HS-5 (cell line): ENCODE measurements around the gene IL15.
"Not testable (repeated sequence)": the region's sequence is repeated elsewhere in the genome, so short reads cannot be mapped to it uniquely, and the experiment has no call there.

ENCODE experiments used
- DNase-seq: peaks from one replicate; pipeline ENCODE4 v3.0.0-alpha.2; 2012; ENCODE audit warnings: low read depth

Gene IL15

GRCh38 chr4:141636082-141636770 is at the start of gene IL15:
IL15 (plus strand) TSS chr4:141636583; CDS start chr4:141719465, 82,882 bp downstream.
- no peak for DNase-seq

- peak; percentile 23 for DNase-seq
Measured at GRCh38 chr4:141587897-141588296, 48.5 kb upstream of the IL15 start.

- DNase-seq, result no peak
Measured at GRCh38 chr4:141595531-141595930, 40.9 kb upstream of the IL15 start.

GRCh38 chr4:141599853-141600252 is 36.5 kb upstream of the IL15 start:
- peak; percentile 15 for DNase-seq

GRCh38 chr4:141604683-141605082 is 31.7 kb upstream of the IL15 start:
- not testable (repeated sequence) for DNase-seq

DNA sequence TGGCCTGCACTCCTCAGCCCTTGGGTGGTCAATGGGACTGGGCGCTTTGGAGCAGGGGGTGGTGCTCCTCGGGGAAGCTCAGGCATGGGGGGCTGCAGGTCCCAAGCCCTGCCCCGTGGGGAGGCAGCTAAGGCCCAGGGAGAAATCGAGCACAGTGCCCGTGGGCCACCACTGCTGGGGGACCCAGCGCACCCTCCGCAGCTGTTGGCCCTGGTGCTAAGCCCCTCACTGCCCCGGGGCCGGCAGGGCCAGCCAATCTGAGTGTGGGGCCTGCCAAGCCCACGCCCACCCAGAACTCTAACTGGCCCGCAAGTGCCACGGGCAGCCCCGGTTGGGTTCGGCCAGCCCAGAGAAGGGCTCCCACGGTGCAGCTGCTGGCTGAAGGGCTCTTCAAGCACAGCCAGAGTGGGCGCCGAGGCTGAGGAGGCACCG is 30.9 kb upstream of the IL15 start:
- no peak for DNase-seq

- no peak for DNase-seq
Measured at GRCh38 chr4:141609243-141609642, 27.1 kb upstream of the IL15 start.

GRCh38 chr4:141610365-141610764 is 26.0 kb upstream of the IL15 start:
- no peak for DNase-seq

GRCh38 chr4:141614878-141615586 is 21.4 kb upstream of the IL15 start:
- DNase-seq, result no peak

DNA sequence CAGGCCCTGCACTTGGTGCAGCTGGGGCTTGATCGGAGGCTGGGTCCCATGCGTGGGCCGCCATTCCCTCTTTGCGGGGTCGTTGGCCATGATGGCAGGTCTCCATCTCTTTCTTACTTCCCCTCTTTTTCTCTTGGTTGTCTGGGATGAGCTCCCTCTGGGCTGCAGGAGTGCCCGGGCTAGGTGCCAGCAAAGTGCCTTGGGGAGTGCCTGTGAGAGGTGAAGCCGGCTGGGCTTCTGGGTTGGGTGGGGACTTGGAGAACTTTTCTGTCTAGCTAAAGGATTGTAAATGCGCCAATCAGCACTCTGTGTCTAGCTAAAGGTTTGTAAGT is 20.8 kb upstream of the IL15 start:
- DNase-seq, result not testable (repeated sequence)

GRCh38 chr4:141620715-141621114 is 15.7 kb upstream of the IL15 start:
- no peak for DNase-seq

GRCh38 chr4:141625023-141625422 is 11.4 kb upstream of the IL15 start:
- DNase-seq, result no peak

DNA sequence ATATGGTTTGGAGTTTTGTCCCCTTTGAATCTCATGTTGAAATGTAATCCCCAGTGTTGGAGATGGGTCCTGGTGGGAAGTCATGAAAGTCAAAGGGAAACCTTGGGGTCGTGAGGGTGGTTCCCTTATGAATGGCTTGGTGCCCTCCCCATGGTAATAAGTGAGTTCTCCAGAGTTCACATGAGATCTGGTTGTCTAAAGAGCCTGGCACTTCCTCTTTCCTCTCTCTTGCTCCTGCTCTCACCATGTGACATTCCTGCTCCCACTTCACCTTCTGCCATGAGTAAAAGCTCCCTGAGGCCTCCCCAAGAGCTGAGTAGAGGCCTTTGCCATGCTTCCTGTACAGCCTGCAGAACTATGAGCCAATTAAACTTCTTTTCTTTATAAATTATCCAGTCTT is 5.5 kb upstream of the IL15 start:
- no peak for DNase-seq

DNA sequence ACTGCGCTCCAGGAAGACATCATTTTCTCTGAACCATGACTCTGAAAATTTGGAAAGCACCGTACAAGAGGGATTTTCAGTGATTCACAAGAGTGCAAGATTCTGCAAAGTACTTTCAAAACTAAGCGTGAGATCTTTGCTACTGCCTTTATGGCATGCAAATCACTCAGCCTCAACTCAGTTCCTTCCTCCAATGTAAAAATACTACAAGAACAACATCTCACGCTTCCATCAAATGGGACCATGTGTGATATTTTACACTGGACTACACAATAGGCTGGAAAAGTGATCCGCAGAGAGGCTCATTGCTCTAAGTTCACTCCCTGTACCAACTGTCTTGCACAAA is 674 bp upstream of the IL15 start:
- DNase-seq, result no peak

GRCh38 chr4:141636771-141637460 is 533 bp downstream of the IL15 start:
- DNase-seq, result peak; percentile 35

GRCh38 chr4:141637565-141637964 is 1.2 kb downstream of the IL15 start:
- no peak for DNase-seq

DNA sequence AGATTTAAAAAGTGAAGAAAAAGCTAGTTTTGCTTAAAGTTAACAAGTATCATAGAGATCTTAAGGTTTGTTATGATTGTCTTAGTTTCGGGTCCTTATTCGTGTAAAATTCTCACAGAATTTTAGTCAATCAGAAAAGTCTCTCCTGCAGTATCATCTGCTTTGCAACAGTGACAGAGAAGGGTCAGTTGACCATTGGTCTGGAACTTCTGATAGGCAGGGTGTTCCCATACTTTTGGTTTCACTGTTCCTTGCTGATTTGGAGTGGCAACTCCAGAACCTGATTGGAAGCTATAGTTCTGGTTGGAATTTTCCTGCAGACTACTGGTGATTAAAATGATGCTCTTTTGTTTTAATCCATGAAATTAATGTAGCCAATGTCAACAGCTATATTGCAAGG is 1.8 kb downstream of the IL15 start:
- DNase-seq, result no peak

DNA sequence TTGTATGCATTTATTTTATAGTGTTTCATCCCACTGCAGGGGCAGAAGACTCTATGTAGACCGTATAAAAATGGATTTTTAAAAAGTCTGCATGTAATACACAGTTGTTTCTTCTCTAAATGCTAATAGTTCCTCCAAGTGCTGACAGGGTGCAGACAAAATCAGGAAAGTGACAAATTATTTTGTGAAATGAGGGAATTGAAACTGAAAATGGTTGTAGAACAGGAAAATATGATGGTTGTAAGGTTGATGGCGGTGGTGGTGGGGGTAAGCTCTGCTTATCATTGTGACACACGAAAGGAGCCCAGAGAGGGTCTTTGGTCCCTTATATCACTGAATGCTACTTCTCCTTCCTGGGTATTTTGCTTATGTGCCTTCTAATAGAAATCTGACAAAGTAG is 4.3 kb downstream of the IL15 start:
- DNase-seq, result no peak

DNA sequence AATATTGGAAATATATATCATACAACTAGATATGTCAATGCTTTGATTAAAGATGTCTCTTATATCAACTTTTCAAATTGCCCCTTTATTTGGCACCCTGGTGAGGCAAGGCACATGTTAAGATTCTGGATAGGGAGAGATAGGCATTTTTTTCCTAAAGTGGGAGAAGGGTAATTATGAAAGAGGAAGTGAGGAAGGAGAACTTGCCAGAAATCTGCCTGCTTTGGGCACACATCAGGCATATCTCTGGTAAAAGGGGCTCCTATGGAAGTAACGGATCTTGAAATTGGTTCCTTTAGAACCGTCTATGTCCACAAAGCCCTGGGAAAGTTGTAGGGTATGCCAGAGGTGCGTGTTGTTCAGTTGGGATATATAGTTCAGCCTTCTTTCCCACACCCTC is 5.7 kb downstream of the IL15 start:
- no peak for DNase-seq

DNA sequence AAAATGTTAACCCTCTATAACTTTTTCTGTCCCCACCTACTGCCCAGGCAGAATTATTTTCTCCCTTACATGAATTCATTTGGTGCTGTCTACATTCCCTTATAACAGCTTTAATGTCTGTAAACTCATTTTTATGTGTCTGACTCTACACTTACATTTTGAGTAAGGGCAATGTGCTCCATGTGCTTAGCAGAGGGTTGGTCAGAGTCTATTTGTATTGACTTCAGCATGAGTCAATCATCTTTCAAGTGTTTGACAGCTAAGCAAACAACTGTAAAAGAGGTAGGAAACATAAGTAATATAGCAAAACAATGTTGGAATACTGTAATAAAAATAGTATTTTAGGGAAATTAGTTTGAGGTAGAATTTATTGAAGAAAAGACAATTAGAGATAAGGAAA is 6.3 kb downstream of the IL15 start:
- DNase-seq, result no peak

DNA sequence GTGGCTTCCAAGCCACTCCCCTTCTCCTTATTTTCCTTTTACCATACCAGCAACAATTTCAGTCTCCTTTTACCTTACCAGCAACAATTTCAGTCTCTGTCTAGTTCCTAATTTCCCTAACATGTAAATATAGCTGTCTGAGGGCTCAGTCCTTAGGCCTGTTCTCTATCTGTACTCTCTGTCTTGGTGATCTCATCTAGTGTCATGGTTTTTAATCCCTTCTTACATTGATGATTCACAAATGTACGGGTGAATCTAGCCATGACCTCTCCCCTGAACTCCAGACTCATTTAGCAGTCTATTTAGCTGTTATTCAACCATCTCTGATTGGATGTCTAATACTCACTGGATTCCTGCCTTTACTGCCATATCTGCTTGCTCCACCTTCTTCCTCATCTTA is 7.2 kb downstream of the IL15 start:
- DNase-seq, result peak; percentile 74

DNA sequence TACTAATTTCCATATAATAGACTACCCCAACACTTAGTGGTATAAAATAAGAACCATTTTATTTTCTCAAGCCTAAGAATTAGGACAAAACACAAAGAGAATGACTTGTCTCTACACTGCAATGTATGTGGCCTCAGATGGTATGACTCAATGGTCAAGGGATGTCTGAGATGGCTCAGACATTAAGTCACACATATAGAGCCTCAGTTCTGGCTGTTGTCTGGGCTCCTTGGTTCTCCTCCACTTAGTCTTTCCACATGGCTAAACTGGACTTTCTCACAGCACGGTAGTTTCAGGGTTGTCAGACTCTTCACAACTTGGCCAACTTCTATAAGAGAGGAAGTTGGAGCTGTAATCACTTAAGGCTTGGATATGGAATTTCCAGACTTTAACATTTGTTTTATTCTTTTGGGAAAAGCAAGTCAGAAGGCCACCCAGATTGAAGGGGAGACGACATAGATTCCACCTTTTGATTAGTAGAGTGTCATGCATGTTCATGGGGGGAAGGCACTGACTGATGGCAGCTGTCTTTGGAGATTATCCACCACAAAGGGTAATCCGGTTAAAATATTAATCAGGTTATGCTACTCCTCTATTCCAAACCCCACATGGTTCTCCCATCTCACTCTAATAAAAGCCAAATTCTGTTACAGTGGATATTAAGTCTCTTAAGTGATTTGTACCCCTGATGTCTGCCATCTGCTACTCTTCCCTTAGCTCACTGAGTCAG is 9.4 kb downstream of the IL15 start:
- DNase-seq, result peak; percentile 65

GRCh38 chr4:141646969-141647368 is 10.6 kb downstream of the IL15 start:
- no peak for DNase-seq
